ENCODE results near the gene SIL1.

GRCh38 chr5:139223481-139223880 is 25.3 kb upstream of the SIL1 start:
- TF ChIP-seq EZH2 (IDR thresholded peaks at IDR 0.05; ENCODE audit: borderline replicate concordance, low read depth, low read length, poor library complexity, severe bottlenecking) (no peak), CTCF (conservative IDR thresholded peaks at IDR 0.05; ENCODE audit: low read depth, low read length) (no peak)
